ENCODE measurements around the gene NRXN3.

The NRXN3 gene

GRCh38 chr14:79318371-79318770 is 1148.2 kb downstream of the NRXN3 start:
- H3K4me3 ChIP-seq (ENCODE audit: low read depth, low read length): no peak overlapping the region
- TF ChIP-seq CTCF (IDR thresholded peaks at IDR 0.05; ENCODE audit: low read depth, low read length): no peak

DNA sequence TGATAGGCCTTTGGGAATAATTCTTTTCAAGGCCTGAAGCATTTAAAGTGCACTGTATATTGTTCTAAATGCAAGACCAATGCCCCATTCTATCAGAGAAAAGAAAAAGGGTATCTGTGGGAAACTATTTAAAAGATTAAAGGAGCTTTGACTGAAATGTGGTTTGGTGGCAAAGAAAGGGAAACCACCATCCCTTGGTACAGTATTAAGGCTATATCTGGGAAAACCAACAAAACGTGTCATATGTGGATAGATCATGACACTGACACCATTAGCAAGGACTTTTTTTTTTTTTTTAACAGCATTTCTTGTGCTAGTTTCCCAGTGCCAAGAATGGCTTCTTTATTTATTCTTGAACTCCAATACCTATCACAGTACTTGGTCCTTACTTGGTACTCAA is 1150.4 kb downstream of the NRXN3 start:
- TF ChIP-seq CTCF (IDR thresholded peaks at IDR 0.05; ENCODE audit: low read depth, low read length): no peak

GRCh38 chr14:79321070-79321469 is 1150.9 kb downstream of the NRXN3 start:
- H3K4me3 ChIP-seq (ENCODE audit: low read depth, low read length): no peak overlapping the region
- TF ChIP-seq CTCF (IDR thresholded peaks at IDR 0.05; ENCODE audit: low read depth, low read length): no peak

More for the DNA sequence above, 1150.4 kb downstream of the NRXN3 start:
- H3K4me3 ChIP-seq (ENCODE audit: low read depth, low read length): no peak overlapping the region

- no peak overlapping the region for H3K4me3 ChIP-seq (ENCODE audit: low read depth, low read length)
- TF ChIP-seq CTCF (IDR thresholded peaks at IDR 0.05; ENCODE audit: low read depth, low read length): no peak
Measured at GRCh38 chr14:79325071-79325470, 1154.9 kb downstream of the NRXN3 start.

- TF ChIP-seq CTCF (IDR thresholded peaks at IDR 0.05; ENCODE audit: low read depth, low read length): no peak
- H3K4me3 ChIP-seq (ENCODE audit: low read depth, low read length): no peak overlapping the region
Measured at GRCh38 chr14:79325557-79325956, 1155.4 kb downstream of the NRXN3 start.

DNA sequence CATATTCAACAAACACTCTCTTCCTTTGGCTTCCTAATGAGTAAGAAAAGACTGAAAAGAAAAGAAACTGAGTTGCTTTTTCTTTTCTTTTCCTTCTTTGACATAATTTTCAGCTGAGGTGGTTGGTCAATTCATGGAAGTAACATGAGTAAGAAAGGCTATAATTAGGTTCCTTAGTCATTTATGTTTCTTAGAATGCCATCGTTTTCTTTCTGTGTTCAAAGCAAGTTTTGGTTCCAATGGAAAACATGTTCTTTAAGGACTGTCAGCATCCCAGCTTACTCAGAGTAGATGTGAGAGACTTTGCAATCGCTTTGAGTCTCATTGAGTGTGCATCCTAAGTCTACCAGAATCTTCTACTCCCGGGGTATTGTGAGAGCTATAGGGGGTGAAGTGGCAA is 1158.7 kb downstream of the NRXN3 start:
- TF ChIP-seq CTCF (IDR thresholded peaks at IDR 0.05; ENCODE audit: low read depth, low read length): no peak
- H3K4me3 ChIP-seq (ENCODE audit: low read depth, low read length): no peak overlapping the region

- no peak for TF ChIP-seq CTCF (IDR thresholded peaks at IDR 0.05; ENCODE audit: low read depth, low read length)
- H3K4me3 ChIP-seq (ENCODE audit: low read depth, low read length): no peak overlapping the region
Measured at GRCh38 chr14:79331830-79332229, 1161.7 kb downstream of the NRXN3 start.

Measured in WI38 (cell line).